Measurements from ENCODE around the gene FUT8.

Gene FUT8

DNA sequence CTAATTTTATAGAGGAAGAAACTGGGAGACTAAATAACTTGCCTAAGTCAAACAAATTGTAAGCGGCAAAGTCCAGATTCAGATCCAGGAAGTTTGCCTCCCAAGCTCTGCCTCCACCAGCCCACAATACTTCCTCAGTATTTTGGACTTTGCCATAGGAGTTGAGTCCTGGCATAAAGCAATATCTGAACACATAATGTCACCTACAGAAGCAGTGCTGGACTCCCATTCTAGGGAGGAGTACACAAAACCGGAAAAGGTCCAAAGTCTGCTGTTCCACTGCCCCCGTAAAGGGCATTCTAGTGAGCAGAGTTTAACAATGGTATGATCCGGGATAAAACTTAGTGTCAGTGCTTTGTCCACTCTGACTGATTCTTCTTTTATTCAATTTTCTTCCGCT, 340.5 kb downstream of the FUT8 start:
- DNase-seq (ENCODE audit: low read depth) = no peak
- TF ChIP-seq, protein P1, sequence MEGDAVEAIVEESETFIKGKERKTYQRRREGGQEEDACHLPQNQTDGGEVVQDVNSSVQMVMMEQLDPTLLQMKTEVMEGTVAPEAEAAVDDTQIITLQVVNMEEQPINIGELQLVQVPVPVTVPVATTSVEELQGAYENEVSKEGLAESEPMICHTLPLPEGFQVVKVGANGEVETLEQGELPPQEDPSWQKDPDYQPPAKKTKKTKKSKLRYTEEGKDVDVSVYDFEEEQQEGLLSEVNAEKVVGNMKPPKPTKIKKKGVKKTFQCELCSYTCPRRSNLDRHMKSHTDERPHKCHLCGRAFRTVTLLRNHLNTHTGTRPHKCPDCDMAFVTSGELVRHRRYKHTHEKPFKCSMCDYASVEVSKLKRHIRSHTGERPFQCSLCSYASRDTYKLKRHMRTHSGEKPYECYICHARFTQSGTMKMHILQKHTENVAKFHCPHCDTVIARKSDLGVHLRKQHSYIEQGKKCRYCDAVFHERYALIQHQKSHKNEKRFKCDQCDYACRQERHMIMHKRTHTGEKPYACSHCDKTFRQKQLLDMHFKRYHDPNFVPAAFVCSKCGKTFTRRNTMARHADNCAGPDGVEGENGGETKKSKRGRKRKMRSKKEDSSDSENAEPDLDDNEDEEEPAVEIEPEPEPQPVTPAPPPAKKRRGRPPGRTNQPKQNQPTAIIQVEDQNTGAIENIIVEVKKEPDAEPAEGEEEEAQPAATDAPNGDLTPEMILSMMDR (IDR thresholded peaks at IDR 0.05; ENCODE audit: control insufficient read depth, insufficient read depth, low read depth, low read length, missing control alignments) = no peak
- no peak overlapping the region for H3K4me3 ChIP-seq (ENCODE audit: control insufficient read depth, low read depth, low read length)

DNA sequence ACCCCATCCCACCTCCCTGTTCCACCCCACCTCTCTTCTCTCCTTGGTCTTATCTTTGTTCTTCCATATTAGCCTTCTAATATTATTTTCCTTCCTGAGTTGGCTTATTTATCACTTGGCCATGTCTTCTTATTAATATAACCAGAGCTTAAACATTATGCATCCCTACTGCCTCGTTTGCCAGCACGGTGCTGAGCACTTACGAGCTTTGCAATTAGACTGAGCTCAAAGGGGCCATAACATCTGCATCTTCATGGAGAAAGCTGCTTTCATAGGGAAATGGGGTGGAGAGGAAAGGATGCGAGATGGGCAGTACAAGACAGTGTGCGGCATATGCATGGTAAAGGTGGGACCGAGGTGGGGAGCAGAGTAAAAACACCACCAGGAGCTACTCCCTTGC, 342.8 kb downstream of the FUT8 start:
- TF ChIP-seq, protein P1 (IDR thresholded peaks at IDR 0.05; ENCODE audit: control insufficient read depth, insufficient read depth, low read depth, low read length, missing control alignments) = no peak
- H3K4me3 ChIP-seq (ENCODE audit: control insufficient read depth, low read depth, low read length) = no peak overlapping the region
- DNase-seq (ENCODE audit: low read depth) = no peak

DNA sequence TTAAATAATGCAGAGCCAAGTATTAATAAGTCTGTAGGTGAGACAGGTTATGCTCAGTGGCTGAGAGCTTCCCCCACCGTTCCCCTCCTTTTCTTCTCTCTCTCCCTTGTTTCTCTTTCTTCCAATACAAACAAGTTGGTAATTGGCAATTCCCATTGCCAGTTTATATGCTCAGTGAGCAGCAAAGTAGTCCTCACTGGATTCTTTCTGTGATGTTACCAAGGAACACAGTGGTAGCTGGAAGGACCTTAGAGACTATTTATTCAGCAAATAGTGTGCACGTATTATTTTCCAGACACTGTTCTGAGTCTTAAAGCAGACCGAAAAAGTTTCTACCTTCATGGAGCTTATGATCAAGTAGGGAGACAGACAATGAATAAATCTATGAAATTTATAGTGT, 344.4 kb downstream of the FUT8 start:
- no peak overlapping the region for H3K4me3 ChIP-seq (ENCODE audit: control insufficient read depth, low read depth, low read length)
- no peak for DNase-seq (ENCODE audit: low read depth)
- TF ChIP-seq, protein P1 (IDR thresholded peaks at IDR 0.05; ENCODE audit: control insufficient read depth, insufficient read depth, low read depth, low read length, missing control alignments) = no peak

DNA sequence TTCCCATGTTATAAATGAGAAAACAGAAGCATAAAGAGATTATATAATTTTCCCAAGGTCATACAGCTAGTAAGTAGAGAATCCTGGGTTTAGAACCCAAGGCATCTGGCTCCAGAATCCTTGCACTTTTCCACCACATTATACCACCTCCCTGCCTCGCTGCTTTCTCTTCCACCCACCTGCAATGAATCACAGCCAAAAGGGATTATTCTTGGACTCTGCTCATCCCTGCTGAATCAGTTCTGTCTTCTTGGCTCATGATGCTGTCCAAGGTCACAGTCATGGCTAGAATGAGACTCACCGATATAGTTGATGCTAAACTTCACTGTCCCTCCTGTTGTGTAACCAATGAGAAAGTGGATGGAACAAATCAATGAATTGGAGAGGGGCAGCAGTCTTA, 356.6 kb downstream of the FUT8 start:
- no peak overlapping the region for H3K4me3 ChIP-seq (ENCODE audit: control insufficient read depth, low read depth, low read length)
- no peak for DNase-seq (ENCODE audit: low read depth)
- TF ChIP-seq, protein P1 (IDR thresholded peaks at IDR 0.05; ENCODE audit: control insufficient read depth, insufficient read depth, low read depth, low read length, missing control alignments) = no peak

DNA sequence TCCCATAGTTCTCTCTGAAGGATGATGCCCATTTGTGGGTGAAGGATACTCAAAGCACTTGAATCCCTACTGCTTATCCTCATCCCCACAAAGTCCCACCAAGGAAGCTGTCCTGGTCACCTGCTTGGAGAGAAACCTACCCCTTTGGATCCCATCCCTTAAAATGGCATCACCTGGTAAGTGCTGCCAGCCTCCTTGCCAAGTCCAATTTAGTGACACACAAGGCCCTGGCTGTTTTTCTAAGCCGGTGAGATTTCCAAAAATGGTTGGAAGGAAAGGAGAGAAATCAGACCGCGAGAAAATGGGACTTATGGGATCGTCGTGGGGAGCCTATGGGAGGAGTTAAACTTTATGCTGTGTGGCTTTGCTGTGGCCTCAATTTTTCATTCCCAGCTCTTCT, 358.2 kb downstream of the FUT8 start:
- TF ChIP-seq, protein P1 (IDR thresholded peaks at IDR 0.05; ENCODE audit: control insufficient read depth, insufficient read depth, low read depth, low read length, missing control alignments) = no peak
- H3K4me3 ChIP-seq (ENCODE audit: control insufficient read depth, low read depth, low read length) = no peak overlapping the region
- no peak for DNase-seq (ENCODE audit: low read depth)

DNA sequence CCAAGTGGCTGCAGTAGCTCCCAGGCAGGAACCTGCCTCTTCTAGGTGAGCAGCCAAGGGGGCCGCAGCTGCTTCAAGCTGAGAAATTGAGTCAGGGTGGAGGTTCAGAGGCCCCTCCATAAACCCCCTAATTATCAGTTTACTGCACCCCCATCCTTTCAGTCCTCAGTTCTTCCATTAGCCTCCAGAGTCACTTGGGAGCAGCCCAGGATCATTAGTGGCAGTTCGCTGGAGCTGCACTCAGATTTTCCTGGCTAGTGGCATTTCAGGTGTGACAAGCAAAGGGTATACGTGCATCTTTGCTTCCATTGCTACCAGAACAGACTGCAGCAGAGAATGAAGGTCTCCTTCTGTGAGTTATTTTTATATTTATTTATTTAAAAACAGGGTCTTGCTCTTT, 358.7 kb downstream of the FUT8 start:
- no peak overlapping the region for H3K4me3 ChIP-seq (ENCODE audit: control insufficient read depth, low read depth, low read length)
- no peak for DNase-seq (ENCODE audit: low read depth)
- TF ChIP-seq, protein P1 (IDR thresholded peaks at IDR 0.05; ENCODE audit: control insufficient read depth, insufficient read depth, low read depth, low read length, missing control alignments) = no peak

DNA sequence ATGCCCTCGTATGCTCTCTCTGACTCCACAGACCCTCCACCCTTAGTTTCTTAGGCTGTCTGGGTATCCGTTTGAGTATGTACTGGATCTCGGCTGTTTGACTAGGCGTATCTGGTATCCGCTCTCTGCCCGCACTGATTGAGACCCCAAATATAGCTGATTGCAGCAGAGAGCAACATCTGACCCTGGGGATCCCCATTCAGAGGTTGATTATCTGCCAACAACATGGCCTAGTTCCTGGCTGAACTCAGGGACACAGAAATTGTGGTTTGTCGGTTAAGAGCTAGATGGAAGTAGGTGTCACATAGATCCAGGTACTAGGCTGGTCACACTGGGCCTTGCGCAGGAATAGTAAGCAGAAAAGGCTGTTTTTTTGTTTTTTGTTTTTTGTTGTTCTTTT, 359.9 kb downstream of the FUT8 start:
- TF ChIP-seq, protein P1 (IDR thresholded peaks at IDR 0.05; ENCODE audit: control insufficient read depth, insufficient read depth, low read depth, low read length, missing control alignments) = no peak
- DNase-seq (ENCODE audit: low read depth) = no peak
- H3K4me3 ChIP-seq (ENCODE audit: control insufficient read depth, low read depth, low read length) = no peak overlapping the region
